ENCODE data around the gene ADGRF3. TPM values are rescaled to one million over a fixed set of nuclear protein-coding genes. Genes with fewer than 3 reads are reported as not detected.
"Not testable (repeated sequence)": the region's sequence is repeated elsewhere in the genome, so short reads cannot be mapped to it uniquely, and the experiment has no call there.

Gene ADGRF3
- polyA plus RNA-seq, 4 donors = 2.0 to 3.6 (median 2.6) TPM

DNA sequence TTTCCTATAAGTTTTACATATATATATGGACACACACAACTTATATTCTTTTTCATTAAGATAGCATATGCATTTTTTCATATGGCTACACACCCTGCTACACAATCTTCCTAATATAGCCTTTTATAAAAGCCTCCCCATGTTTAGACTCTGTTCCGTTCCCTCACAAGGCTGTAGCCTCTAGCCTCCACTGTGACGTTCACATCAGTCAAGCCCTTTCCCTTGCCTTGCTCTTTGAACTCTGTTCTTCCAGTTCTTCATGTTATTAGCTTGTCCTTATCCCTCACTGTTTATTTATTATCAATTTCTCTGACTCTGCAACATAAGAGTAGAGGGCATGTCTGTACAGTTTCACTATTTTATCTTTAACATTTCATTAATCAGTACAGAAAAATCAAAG lies 63.0 kb downstream of the ADGRF3 start:
- DNase-seq (ENCODE audit: low read depth in 4 of 4, low spot score in 2 of 4) = no peak

DNA sequence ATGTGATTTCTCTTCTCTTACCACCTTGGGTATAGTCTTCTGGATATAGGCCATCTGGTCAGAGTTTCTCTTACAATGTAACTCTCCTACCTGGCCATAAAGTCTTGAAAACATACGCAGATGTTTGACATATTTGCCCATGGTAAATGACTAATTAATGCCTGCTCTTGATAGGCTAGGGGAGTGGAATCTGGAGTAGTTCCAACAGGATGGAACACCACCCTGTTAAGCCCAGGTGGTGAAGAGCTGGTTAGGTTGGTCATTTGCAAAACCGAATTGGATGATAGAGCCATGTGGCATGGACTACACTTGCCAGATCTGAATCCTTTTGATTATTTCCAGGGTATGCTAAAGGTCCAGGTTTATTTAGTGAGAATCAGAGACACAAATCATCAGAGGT lies 65.4 kb downstream of the ADGRF3 start:
- no peak for DNase-seq (ENCODE audit: low read depth in 4 of 4, low spot score in 2 of 4)

DNA sequence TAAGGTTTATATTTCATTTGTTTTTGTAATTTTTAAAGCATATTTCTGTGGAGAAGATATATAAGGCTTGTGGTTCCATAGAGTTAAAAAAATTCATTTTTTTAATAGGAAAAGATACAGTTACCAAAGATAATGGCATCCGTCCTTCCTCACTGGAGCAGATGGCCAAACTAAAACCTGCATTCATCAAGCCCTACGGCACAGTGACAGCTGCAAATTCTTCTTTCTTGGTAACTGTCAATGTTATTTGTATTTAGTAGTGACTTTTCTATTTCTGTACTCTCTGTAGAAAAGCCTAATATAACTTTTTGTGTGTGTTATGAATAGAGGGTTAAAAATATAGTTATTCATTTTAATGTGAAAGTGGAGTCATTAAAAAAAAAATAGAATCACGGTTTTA lies 66.7 kb downstream of the ADGRF3 start:
- no peak for DNase-seq (ENCODE audit: low read depth in 4 of 4, low spot score in 2 of 4)

DNA sequence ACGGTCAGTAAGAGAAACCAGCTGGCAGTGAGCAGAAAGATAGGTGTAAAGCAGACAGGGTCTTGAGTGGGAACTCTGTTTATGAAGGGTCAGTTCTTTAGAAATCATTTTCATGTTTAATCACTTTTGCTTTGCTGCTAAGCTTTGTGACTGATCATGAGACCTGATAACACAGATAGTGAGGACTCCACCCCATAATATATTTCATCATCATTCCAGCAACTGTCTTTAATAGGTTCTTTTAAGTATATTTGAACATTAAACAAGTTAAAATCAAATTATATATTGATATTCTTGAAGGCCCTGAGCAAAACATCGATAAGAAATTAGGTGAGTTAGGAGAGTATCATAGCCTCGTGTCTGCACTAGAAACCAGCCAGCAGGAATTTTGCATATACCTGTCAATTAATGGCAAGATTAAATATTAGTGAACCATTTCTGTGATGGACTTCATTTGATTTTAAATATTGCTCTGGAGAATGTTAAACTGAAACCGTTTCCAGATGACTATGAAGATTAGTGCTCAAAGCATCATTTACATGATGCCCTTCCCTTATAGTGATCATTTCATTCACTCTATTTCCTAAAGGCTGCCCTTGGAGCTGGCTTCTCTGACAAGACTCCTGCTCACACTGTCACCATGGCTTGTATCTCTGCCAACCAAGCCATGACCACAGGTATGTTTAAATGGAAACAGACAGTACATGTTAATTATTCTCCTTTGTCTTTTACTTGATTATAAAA lies 69.9 kb downstream of the ADGRF3 start:
- DNase-seq (ENCODE audit: low read depth in 4 of 4, low spot score in 2 of 4) = no peak

DNA sequence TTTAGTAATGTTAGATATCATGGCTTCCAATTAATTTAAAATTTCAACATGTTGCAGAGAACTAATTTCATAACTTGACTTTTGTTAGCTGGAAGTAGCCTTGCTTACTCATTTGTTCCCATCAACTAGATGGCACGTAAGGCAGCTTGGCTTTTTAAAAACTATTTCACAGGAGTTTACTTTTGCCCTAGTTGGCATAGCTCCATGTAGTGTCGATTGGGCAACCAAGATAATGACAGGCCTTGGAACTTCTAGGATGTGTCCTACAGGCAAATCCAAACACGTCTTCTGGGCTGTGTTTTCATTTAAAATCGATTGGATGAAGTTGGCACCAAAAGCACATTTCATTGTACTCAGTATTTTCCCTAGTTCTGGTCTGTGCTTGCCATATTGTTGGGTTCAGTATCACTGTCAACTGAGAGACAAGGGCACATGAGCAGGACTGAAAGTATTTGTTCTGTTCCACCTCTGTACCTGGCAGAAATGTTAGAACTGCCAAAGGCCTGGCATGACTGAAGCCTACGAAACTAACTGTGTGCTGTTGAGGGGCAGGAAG lies 72.5 kb downstream of the ADGRF3 start:
- DNase-seq (ENCODE audit: low read depth in 4 of 4, low spot score in 2 of 4) = no peak

DNA sequence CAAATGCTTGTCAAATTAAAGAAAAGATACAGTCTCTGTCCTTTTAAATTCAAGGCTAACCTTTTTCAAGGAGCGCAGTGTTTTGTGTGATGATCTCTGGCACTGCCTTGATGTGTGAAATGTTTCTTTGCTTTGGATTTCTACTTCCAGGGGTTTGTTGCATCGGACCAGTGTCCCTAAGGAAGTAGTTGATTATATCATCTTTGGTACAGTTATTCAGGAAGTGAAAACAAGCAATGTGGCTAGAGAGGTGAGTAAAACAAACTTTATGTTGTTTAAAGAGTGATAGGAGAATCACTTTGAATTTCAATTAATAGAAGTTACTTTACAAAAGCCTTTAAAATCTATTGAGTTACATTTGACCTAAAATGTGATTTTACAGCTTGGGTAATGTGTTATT lies 73.1 kb downstream of the ADGRF3 start:
- no peak for DNase-seq (ENCODE audit: low read depth in 4 of 4, low spot score in 2 of 4)

DNA sequence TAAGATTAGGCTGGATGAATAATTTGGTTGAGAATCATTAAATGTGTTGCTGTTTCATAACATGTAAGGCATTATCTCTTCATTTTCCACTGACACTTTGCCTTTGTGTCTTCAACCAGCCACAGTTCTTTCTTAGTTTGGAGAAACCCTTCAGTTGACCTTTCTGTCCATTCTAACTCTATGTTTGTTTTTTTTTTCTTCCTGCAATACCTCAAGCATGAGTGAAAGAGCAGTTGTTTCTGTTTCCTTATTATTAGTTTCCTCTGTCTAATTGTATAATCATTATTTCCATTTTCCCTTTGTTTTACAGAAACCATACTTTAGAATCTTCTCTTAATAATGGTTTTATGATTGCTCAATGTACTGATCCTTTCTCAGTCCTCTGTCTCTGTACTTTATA lies 76.2 kb downstream of the ADGRF3 start:
- no peak for DNase-seq (ENCODE audit: low read depth in 4 of 4, low spot score in 2 of 4)

DNA sequence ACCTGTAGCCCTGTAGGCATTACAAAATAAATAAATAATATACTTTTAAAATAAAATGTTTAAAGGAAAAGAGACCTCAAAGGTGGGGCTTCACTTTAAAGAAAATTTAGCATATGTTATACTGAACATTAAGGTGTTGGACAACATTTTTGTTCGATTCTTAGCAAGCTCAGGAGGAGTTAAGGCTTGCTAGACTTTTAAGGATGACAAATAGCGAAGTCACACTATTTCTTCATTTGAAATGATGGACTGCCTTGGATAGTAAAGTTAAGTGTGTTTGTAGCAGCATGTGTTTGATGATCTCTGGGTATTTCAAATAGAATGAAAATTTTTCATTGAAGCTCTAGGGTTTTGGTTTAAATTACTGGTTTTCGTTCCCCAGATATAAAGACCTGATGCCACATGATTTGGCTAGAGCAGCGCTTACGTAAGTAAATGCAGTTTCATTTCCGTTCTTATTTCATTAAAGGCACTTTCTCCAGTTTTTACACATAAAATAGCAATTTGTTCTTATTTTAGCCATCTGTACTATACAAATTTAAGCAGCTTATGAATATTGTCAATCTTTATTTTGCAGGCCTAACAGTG lies 76.9 kb downstream of the ADGRF3 start:
- no peak for DNase-seq (ENCODE audit: low read depth in 4 of 4, low spot score in 2 of 4)

DNA sequence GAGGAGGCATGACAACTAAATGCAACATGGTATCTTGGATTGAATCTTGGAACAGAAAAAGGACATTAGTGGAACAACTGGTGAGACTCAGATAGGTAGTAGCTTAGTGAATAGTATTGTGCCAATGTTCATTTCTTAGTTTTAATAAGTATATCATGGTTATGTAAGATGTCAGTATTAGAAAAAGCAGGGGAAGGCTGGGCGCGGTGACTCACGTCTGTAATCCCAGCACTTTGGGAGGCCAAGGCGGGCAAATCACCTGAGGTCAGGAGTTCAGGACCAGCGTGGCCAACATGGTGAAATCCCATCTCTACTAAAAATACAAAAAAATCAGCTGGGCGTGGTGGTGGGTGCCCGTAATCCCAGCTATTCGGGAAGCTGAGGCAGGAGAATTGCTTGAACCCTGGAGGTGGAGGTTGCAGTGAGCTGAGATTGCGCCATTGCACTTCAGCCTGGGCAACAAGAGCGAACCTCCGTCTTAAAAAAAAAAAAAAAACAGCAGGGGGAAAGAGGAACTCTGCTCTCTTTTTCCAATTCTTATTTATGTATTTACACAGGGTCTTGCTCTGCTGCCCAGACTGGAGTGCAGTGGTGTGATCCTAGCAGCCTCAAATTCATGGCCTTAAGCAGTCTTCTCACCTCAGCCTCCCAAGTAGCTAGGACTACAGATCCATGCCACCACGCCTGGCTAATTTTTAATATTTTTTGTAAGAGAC lies 77.8 kb downstream of the ADGRF3 start:
- not testable (repeated sequence) for DNase-seq (ENCODE audit: low read depth in 4 of 4, low spot score in 2 of 4)

DNA sequence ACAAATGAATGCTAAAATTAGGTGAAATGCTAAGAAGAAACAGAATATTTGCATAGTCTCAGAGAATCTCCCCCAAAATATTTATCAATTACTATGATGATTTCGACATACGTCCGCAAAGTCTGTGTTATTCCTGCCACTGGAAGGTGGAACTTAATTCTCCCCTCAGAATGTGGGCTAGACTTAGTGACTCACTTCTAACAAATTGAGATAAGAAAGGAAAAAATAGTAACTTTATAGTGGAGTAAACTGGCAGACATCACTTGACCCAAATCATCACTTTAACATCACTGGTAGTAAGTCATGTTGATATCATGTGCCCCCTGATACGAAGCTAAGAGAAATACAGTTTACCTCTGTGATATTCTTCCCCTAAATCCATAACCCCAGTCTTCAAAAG lies 78.4 kb downstream of the ADGRF3 start:
- no peak for DNase-seq (ENCODE audit: low read depth in 4 of 4, low spot score in 2 of 4)

DNA sequence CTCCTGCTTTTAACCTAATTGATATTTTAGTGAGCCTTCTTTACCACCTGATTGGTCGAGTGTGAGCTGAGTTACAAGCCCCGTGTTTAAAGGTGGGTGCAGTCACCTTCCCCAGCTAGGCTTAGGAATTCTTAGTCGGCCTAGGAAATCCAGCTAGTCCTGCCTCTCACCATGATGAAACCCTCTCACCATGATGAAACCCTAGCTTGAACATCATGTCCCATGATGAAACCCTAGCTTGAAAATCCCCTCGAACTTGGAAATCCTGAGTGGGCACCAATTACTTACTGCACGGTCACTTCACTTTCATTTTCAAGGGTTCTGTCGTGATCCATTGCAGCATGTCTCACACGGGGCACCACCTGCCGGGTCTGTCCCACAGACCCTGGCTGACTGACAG lies 87.8 kb downstream of the ADGRF3 start:
- DNase-seq (ENCODE audit: low read depth in 4 of 4, low spot score in 2 of 4) = not testable (repeated sequence)

Other genes starting within 250 kb of the ADGRF3 start
- gene GAREM2, start 173.7 kb downstream of the ADGRF3 start, polyA plus RNA-seq (ENCODE audit: insufficient read length in 4 of 4) = 1 to 10 TPM; 5.8 to 9.0 (median 7.8) TPM
- 100 to 1,000 TPM; 188 to 240 (median 211) TPM for gene HADHA, start 102.2 kb downstream of the ADGRF3 start, polyA plus RNA-seq (ENCODE audit: insufficient read length in 4 of 4)
- 100 to 1,000 TPM; 151 to 194 (median 167) TPM for gene HADHB, start 101.8 kb downstream of the ADGRF3 start, polyA plus RNA-seq (ENCODE audit: insufficient read length in 4 of 4)
- gene SELENOI, start 646 bp downstream of the ADGRF3 start, polyA plus RNA-seq (ENCODE audit: insufficient read length in 4 of 4) = 10 to 100 TPM; 18.4 to 27.2 (median 21.0) TPM
- gene DRC1, start 55.1 kb upstream of the ADGRF3 start, polyA plus RNA-seq (ENCODE audit: insufficient read length in 4 of 4) = 1 to 10 TPM; 2.4 to 3.8 (median 3.0) TPM
- gene OTOF, start 131.3 kb upstream of the ADGRF3 start, polyA plus RNA-seq (ENCODE audit: insufficient read length in 4 of 4) = under 1 TPM; 0.10 to 0.24 (median 0.20) TPM

Measured in left renal cortex interstitium (tissue), 4 donors.